Measurements from ENCODE around the gene DDX1.

GRCh38 chr2:15640261-15640711, 48.6 kb downstream of the DDX1 start:
- TF ChIP-seq POLR2A (IDR thresholded peaks at IDR 0.05) (no peak), CTCF (IDR thresholded peaks at IDR 0.05) (no peak)

Data from heart left ventricle (tissue), 13 donors.